BJ (cell line): ENCODE results near the gene PROCR. TPM values are rescaled to one million over a fixed set of nuclear protein-coding genes. Genes with fewer than 3 reads are reported as not detected.
"Not testable (repeated sequence)": the region's sequence is repeated elsewhere in the genome, so short reads cannot be mapped to it uniquely, and the experiment has no call there.

ENCODE experiments used
- CTCF ChIA-PET: fragments of 350-600 bp; formaldehyde crosslinking; extraction: SDS; loops from one replicate; lab custom pipeline; 2021; ENCODE audit warnings: antibody characterized with exemption, inconsistent platforms; lab: Yijun Ruan, JAX
- POLR2A ChIA-PET: fragments of 300-600 bp; sonication (Branson Sonifier 250); formaldehyde crosslinking; extraction: SDS; loops from one replicate; lab custom pipeline; 2021; ENCODE audit warnings: antibody characterized with exemption; lab: Charles Lee
- DNase-seq: peaks from one replicate; pipeline ENCODE4 v3.0.0-alpha.2; 2011; ENCODE audit warnings: low read depth
- H3K27me3 ChIP-seq: 2 replicates; pipeline ENCODE4 v1.6.0; 2011; ENCODE audit warnings: low read length; ENCODE audit not compliant: control insufficient read depth, insufficient read depth
- H3K36me3 ChIP-seq: 2 replicates; pipeline ENCODE4 v1.5.1; 2011; ENCODE audit warnings: low read length; ENCODE audit not compliant: control insufficient read depth, insufficient read depth
- H3K4me3 ChIP-seq: 2 replicates; pipeline ENCODE4 v1.5.1; 2011; ENCODE audit warnings: low read depth, mild to moderate bottlenecking, control low read depth, low read length
- CTCF ChIP-seq: IDR thresholded peaks from 2 replicates; pipeline ENCODE4 v1.5.1; 2011; ENCODE audit warnings: low read depth, mild to moderate bottlenecking, control low read depth, inconsistent platforms, low read length, moderate library complexity; ENCODE audit not compliant: insufficient read depth
- polyA plus RNA-seq: library from polyadenylated mRNA; depleted of rRNA; stranded (reverse); fragments of >200 nt; gene quantifications from 2 replicates; pipeline ENCODE4 v1.2.3, GENCODE V29; 2011

The PROCR gene
- polyA plus RNA-seq, 1 experiment: 32.8 TPM

- ChIA-PET CTCF (interaction anchor here (1.0 kb wide), 1 partner anchor 14 kb away, joined by 4 read pairs; no protein-coding TSS in a partner anchor), POLR2A (interaction anchor here (0.6 kb wide), 1 partner anchor 34 kb away, joined by 4 read pairs; no protein-coding TSS in a partner anchor)
- no peaks in the 10 kb centered on the region for H3K27me3 ChIP-seq
- DNase-seq: no peak
- H3K36me3 ChIP-seq: peaks cover 4% of the 10 kb centered on the region; the same call in 1 of the 2 replicates
- no peak for TF ChIP-seq CTCF
- H3K4me3 ChIP-seq: no peak overlapping the region
Measured at GRCh38 chr20:35180266-35180665, 8.4 kb downstream of the PROCR start.

GRCh38 chr20:35181731-35182130 lies 9.9 kb downstream of the PROCR start:
- DNase-seq: no peak
- ChIA-PET POLR2A (no interaction called here), CTCF (interaction anchor here (0.8 kb wide), 1 partner anchor 13 kb away, joined by 4 read pairs; no protein-coding TSS in a partner anchor)
- Histone ChIP-seq H3K27me3 (no peaks in the 10 kb centered on the region), H3K36me3 (peaks cover under 1% of the 10 kb centered on the region; the same call in 1 of the 2 replicates), H3K4me3 (no peak overlapping the region)
- no peak for TF ChIP-seq CTCF

GRCh38 chr20:35186691-35187289 lies 14.9 kb downstream of the PROCR start:
- CTCF ChIA-PET: interaction anchor here (0.6 to 1.0 kb wide), 2 partner anchors 22 to 73 kb away, joined by 3 to 4 read pairs; no protein-coding TSS in a partner anchor
- H3K27me3 ChIP-seq, DNase-seq, H3K4me3 ChIP-seq, H3K36me3 ChIP-seq, POLR2A ChIA-PET: not testable (repeated sequence)

- CTCF ChIA-PET: interaction anchor here (0.6 to 1.0 kb wide), 2 partner anchors 21 to 74 kb away, joined by 3 to 4 read pairs; no protein-coding TSS in a partner anchor
- H3K27me3 ChIP-seq: no peaks in the 10 kb centered on the region
- no peaks in the 10 kb centered on the region for H3K36me3 ChIP-seq
- POLR2A ChIA-PET: no interaction called here
- TF ChIP-seq CTCF: no peak
- no peak for DNase-seq
- no peak overlapping the region for H3K4me3 ChIP-seq
Measured at GRCh38 chr20:35187584-35188190, 15.8 kb downstream of the PROCR start.

- H3K4me3 ChIP-seq, H3K27me3 ChIP-seq, DNase-seq, POLR2A ChIA-PET, H3K36me3 ChIP-seq: not testable (repeated sequence)
- CTCF ChIA-PET: interaction anchor here (0.9 kb wide), 1 partner anchor 94 kb away, joined by 3 read pairs; no protein-coding TSS in a partner anchor
Measured at GRCh38 chr20:35189223-35189622, 17.4 kb downstream of the PROCR start.

GRCh38 chr20:35190556-35190955 lies 18.7 kb downstream of the PROCR start:
- no peak for TF ChIP-seq CTCF
- DNase-seq: no peak
- Histone ChIP-seq H3K27me3 (no peaks in the 10 kb centered on the region), H3K4me3 (no peak overlapping the region), H3K36me3 (no peaks in the 10 kb centered on the region)
- ChIA-PET POLR2A (no interaction called here), CTCF (no interaction called here)
